GM19372 (cell line): ENCODE data around the gene HBB.
"Not testable (repeated sequence)": the region's sequence is repeated elsewhere in the genome, so short reads cannot be mapped to it uniquely, and the experiment has no call there.

ENCODE experiments used
- ATAC-seq: cut with Tn5 transposase; IDR thresholded peaks from one replicate; pipeline ENCODE4 v1.9.1; 2021; ENCODE audit warnings: mild to moderate bottlenecking, low read depth, moderate library complexity; ENCODE audit not compliant: unreplicated experiment

Gene HBB

DNA sequence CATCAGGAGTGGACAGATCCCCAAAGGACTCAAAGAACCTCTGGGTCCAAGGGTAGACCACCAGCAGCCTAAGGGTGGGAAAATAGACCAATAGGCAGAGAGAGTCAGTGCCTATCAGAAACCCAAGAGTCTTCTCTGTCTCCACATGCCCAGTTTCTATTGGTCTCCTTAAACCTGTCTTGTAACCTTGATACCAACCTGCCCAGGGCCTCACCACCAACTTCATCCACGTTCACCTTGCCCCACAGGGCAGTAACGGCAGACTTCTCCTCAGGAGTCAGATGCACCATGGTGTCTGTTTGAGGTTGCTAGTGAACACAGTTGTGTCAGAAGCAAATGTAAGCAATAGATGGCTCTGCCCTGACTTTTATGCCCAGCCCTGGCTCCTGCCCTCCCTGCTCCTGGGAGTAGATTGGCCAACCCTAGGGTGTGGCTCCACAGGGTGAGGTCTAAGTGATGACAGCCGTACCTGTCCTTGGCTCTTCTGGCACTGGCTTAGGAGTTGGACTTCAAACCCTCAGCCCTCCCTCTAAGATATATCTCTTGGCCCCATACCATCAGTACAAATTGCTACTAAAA, at the start of gene HBB:
TSS of gene HBB (minus strand) at position 340 of the 579 bp plus-strand sequence. CDS start at position 290, 50 bp downstream.
- no peak for ATAC-seq

DNA sequence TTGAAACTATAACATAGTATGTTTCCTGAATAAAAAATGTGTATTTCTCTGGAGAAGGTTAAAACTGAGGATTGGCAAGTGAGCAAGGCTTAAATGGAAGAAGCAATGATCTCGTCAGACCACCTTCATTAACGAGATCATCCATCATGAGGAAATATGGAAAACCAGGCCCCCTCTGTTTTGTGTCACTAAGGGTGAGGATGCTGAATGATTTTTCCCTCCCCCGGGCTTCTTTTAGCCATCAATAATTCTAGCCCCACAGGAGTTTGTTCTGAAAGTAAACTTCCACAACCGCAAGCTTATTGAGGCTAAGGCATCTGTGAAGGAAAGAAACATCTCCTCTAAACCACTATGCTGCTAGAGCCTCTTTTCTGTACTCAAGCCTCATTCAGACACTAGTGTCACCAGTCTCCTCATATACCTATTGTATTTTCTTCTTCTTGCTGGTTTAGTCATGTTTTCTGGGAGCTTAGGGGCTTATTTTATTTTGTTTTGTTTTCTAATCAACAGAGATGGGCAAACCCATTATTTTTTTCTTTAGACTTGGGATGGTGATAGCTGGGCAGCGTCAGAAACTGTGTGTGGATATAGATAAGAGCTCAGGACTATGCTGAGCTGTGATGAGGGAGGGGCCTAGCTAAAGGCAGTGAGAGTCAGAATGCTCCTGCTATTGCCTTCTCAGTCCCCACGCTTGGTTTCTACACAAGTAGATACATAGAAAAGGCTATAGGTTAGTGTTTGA, 48.7 kb upstream of the HBB start:
- no peak for ATAC-seq

DNA sequence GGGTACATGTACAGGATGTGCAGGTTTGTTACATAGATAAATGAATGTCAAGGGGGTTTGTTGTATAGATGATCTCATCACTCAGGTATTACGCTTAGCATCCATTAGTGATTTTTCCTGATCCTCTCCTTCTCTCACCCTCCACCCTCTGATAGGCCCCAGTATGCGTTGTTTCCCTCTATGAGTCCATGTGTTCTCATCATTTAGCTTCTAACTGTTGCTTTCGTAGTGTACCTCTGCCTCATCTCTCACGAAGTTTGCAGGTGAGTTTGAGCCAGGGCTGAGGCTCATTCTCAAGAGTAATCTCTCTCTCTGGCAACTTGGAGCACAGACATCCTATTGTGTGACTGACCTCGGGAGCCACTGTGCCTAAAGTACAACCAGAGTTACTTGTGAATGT, 47.5 kb upstream of the HBB start:
- no peak for ATAC-seq

DNA sequence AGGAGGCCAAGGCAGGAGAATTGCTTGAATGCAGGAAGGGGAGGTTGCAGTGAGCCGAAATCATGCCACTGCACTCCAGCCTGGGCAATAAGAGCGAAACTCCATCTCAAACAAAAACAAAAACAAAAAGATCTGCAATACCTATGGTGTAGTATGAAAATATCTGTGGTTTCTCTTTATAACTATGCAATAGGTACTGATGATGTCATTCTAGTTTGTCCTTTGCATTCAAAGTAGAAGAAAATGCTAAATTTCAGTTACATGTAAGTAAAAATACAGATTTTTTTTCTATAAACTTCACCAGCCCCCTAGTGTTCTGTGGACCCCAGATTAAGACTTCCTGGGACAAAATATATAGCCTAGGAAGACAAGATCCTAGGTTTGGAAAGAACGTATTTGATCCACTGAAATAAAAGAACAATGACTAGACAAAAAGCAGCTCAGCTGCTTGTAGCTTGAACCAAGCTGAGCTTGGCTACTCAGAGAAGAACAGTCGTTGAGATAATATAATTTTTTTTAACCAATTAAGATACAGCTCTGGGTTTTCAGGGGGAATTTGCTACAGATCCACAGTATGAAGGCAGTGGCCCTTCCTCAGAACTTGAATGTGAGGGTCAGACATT, 45.6 kb upstream of the HBB start:
- ATAC-seq: no peak

DNA sequence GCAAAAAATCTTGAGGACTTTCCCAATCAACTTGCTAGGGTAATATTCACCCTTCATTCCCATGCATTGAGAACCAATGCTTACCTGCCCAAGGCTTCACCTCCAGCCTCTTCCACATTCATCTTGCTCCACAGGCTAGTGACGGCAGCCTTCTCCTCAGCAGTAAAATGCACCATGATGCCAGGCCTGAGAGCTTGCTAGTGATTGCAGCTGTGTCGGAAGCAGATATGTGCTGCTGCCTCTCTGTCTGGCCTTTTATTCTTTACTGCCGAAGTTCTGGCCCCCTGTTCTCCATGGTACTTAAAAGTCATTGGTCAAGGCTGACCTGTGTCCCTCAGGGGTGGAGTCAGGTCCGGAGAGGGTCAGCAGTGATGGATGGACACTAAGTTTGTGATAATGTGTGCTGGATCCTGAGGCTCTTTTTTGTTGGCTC, 42.9 kb upstream of the HBB start, which contains the start of gene HBE1:
TSS of gene HBE1 (minus strand) at position 231 of the 433 bp plus-strand sequence. CDS start at position 176, 55 bp downstream.
- no peak for ATAC-seq

DNA sequence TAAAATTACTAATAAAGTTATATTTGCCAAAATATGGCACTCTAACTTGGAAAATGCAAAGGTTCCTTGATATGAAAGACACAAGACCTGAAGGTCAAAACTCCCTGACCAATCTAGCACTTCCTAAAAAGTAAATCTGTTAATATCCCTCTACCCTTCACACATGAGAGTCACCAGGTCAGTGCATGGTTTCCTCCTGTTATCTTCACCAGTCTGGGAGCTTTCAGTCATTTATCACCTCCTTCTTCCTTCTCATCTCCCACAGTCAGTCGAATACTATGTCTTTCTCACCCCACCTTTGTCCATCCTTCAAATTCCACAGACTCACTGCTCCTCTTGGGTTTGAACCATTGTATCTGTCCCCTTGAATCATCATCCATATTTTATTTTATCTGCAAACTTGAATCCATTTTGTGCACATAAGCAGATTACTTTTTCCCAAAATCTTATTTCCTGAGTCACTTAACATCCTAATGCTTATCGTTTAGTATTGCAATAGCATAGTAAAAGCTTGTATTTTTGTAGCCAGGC, 40.2 kb upstream of the HBB start:
- no peak for ATAC-seq

DNA sequence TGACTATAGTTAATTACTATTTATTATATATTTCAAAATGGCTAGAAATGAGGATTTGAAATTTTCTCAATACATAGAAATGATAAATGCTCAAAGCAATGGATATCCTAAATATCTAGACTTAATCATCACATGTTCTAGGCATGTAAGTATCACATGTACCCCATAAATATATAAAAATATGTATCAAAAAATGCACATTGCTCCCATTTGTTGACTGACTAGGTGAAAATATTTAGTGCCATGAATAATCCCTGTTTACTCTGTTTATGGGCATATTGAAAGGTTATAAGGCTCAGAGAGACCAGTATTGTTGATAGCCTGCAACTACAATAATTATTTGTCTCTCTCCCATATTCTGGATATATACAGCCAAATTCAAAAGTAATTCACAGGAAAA, 39.7 kb upstream of the HBB start:
- ATAC-seq: no peak

DNA sequence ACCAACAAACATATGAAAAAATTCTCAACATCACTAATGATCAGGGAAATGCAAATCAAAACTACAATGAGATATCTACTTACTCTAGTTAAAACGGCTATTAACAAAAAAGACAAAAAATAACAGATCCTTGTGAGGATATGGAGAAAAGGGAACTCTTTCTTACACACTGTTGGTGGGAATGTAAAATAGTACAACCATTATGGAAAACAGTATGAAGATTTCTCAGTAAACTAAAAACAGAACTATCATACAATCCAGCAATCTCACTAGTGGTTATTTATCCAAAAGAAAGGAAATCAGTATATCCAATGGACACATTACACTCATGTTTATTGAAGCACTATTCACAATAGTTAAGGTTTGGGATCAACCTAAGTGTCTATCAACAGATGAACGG, 39.0 kb upstream of the HBB start:
- ATAC-seq: no peak

DNA sequence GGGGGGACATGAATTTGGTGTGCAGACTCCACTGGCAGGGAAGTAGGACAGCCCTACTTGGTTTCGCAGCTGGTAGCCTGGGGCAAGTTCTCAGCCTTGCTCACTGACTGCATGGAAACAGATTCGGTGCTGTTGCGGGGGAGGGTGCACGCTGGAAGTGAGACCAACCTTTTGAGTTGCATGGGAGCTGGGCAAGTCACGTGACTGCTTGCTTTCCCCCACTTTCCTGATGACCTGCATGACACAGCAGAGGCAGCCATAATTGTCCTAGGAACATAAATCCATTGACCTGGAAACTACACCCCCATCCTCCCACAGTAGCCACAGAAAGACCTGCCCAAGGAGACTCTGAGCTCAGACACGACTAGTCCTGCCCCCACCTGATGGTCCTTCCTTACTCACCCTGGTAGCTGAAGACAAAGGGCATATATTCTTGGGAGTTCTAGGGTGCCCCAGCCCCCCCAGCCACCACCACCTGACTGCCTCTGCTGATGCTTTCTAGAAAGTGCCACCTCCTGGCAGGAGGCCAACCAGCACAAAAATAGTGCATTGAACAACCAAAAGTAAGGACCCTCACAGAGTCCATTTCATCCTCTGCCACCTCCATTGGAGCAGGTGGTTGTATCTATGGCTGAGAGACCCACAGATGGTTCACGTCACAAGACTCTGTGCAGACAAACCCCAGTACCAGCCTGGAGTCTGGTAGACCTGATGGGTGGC, 31.8 kb upstream of the HBB start:
- no peak for ATAC-seq

DNA sequence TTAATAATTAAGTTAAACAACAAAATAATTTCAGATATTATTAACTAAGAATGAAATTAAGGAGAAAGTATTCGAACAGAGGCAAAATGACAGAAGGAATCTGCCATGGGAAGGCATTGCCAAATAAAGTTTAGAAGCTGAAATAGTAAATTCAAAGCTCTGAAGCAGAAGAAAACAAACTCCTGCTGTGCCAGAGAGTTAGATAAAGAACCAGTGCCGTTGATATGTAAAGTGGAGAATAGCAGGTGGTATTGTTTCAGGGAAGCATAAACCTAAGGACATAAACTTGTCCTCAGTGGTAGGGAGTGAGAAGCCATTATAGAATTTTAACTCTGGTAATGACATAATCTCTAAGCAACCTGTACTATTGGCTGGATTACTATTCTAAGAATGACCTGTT, 30.4 kb upstream of the HBB start:
- ATAC-seq: no peak

DNA sequence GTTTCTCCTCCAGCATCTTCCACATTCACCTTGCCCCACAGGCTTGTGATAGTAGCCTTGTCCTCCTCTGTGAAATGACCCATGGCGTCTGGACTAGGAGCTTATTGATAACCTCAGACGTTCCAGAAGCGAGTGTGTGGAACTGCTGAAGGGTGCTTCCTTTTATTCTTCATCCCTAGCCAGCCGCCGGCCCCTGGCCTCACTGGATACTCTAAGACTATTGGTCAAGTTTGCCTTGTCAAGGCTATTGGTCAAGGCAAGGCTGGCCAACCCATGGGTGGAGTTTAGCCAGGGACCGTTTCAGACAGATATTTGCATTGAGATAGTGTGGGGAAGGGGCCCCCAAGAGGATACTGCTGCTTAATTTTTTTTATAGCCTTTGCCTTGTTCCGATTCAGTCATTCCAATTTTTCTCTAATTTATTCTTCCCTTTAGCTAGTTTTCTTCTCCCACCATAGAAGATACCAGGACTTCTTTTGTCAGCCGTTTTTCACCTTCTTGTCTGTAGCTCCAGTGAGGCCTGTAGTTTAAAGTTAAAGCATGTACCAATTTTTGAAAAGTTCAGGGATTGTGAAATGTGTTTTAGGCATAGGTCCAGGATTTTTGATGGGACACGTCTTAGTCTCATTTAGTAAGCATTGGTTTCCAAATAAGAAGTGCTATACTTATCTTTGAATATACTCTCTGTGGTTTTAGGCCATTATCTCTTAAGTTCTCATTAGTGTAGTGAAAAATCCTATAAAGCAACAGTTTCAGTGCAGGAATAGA, 28.0 kb upstream of the HBB start, which contains the start of gene HBG2:
TSS of gene HBG2 (minus strand) at position 136 of the 768 bp plus-strand sequence. CDS start at position 83, 53 bp downstream.
- not testable (repeated sequence) for ATAC-seq

DNA sequence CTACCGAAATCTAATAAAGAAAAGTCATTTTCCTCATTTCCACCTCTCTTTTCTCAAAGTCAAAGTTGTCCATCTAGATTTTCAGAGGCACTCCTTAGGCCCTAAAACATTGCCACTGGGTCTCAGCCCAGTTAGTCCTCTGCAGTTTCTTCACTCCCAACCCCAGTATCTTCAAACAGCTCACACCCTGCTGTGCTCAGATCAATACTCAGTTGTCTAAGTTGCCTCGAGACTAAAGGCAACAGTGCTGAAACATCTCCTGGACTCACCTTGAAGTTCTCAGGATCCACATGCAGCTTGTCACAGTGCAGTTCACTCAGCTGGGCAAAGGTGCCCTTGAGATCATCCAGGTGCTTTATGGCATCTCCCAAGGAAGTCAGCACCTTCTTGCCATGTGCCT, 27.2 kb upstream of the HBB start:
- ATAC-seq: not testable (repeated sequence)

DNA sequence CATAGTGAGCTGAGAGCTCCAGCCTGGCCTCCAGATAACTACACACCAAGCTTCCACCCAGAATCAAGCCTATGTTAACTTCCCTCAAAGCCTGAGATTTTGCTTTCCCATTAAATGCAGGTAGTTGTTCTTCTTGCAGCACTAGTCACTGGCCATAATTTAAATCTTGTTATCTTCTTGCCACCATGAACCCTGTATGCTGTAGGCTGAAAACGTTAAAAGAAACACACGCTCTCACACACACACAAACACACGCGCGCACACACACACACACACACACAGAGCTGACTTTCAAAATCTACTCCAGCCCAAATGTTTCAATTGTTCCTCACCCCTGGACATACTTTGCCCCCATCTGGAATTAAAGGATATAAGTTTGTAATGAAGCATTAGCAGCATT, 26.6 kb upstream of the HBB start:
- not testable (repeated sequence) for ATAC-seq

DNA sequence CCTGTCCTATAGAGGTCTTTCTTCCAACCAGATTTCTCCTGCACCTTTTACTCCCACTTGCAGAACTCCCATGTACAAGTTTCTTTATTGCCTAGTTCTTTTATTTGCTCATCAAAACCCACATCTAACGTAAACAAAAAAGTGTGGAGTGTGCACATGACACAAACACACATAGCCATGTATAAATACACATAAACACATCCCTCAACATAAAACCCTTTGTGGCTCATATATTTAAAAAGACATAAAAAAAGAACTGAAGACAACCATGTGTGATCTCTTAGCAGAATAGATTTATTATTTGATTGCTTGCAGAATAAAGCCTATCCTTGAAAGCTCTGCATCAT, 26.0 kb upstream of the HBB start:
- no peak for ATAC-seq

DNA sequence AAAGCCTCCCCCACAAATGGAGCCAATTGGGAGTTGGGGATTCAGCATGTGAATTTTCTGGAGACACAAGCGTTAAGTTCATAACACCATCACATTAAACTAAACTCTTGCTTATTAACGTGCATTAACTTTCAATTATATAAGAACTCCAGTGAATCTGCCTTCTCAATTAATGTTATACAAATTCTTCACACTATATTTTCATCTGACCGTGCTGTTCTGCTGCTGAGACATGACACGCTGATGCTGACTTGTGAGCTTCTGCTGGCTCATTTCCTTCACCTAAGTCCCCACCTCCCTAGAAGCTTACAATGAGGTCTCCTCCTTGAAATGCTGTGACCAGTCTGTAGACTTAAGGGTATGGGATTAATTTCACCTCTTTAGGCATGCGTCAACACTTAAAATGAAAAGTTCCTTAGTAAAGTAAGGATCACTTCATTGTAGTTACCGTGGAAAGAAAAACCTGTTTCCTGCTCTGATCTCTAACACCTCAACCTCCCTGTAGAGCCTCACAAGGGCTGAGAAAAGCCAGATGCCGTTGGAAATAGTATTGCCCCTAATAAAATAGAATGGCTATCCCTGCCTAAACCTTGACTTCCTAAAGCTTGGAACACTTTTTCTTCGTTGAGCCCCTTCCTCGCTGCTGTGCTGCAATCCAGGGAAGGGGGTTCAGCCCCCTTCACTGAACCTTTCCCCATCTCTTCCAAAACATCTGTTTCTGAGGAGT, 25.5 kb upstream of the HBB start:
- no peak for ATAC-seq

DNA sequence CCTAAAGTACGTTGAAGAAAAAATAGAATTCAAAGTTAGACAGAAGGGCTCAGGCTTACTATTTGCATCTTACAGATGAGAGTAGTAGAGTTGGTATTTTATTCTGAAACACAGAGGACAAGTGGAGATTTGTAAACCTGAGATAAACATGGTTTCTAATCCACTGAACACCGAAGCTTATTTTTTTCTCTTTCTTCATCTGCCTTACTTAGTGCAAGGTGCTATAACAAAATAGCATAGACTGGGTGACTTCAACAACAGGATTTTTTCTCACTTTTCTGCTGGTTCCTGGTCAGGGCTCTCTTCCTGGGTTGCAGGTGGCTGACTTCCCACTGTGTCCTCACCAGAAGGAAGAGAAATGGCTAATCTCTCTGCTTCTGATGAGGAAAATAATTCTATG, 24.9 kb upstream of the HBB start:
- no peak for ATAC-seq

DNA sequence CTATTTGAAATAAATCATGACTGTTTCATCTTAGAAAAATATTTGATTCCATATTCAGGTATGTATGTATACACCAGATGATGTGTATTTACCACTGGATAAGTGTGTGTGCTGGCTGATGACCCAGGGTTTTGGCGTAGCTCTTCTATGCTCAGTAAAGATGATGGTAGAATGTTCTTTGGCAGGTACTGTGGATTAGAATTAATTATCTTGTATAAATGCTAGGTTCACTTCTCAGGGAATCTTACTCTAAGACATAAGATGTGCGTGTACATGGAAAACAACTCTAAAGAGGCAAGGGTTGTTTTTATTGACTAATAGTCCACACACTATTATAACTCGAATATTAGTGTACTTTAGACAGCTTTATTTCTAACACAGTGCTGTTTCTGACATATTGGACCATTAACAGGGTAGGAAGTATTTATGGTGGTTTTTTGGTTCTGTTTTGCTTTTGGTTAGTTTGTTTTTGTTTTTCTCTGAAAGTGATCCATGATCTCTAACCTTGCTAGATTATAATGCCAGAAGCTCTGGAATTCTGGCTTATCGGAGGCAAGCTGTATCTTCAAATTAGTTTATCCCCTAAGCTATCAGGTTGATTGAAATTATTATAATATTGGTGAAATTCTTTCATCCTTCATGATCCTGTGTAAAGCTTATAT, 23.8 kb upstream of the HBB start:
- ATAC-seq: no peak

DNA sequence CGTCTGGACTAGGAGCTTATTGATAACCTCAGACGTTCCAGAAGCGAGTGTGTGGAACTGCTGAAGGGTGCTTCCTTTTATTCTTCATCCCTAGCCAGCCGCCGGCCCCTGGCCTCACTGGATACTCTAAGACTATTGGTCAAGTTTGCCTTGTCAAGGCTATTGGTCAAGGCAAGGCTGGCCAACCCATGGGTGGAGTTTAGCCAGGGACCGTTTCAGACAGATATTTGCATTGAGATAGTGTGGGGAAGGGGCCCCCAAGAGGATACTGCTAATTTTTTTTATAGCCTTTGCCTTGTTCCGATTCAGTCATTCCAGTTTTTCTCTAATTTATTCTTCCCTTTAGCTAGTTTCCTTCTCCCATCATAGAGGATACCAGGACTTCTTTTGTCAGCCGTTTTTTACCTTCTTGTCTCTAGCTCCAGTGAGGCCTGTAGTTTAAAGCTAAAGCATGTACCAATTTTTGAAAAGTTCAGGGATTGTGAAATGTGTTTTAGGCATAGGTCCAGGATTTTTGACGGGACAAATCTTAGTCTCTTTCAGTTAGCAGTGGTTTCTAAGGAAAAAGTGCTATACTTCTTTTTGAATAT, 23.0 kb upstream of the HBB start, which contains the start of gene HBG1:
TSS of gene HBG1 (minus strand) at position 51 of the 590 bp plus-strand sequence. CDS start 53 bp downstream, outside the sequence.
- not testable (repeated sequence) for ATAC-seq
